GM19351 (cell line): ENCODE data around the gene SYCP2L.
"Not testable (repeated sequence)": the region's sequence is repeated elsewhere in the genome, so short reads cannot be mapped to it uniquely, and the experiment has no call there.

Source experiments
- ATAC-seq: cut with Tn5 transposase; IDR thresholded peaks from one replicate; pipeline ENCODE4 v1.9.1; 2021; ENCODE audit warnings: mild to moderate bottlenecking, moderate library complexity; ENCODE audit not compliant: unreplicated experiment

Gene SYCP2L

GRCh38 chr6:10951675-10952282 is 64.9 kb downstream of the SYCP2L start:
- peak; percentile 65 for ATAC-seq

GRCh38 chr6:10954590-10955010 is 67.7 kb downstream of the SYCP2L start:
- ATAC-seq = peak; percentile 92

- no peak for ATAC-seq
Observed at GRCh38 chr6:10956776-10957175, 69.9 kb downstream of the SYCP2L start.

- no peak for ATAC-seq
Observed at GRCh38 chr6:10957414-10957886, 70.6 kb downstream of the SYCP2L start.

- no peak for ATAC-seq
Observed at GRCh38 chr6:10960171-10960570, 73.3 kb downstream of the SYCP2L start.

- ATAC-seq = no peak
Observed at GRCh38 chr6:10961837-10962236, 75.0 kb downstream of the SYCP2L start.

- no peak for ATAC-seq
Observed at GRCh38 chr6:10962673-10963072, 75.8 kb downstream of the SYCP2L start.

GRCh38 chr6:10963113-10963512 is 76.3 kb downstream of the SYCP2L start:
- ATAC-seq = no peak

GRCh38 chr6:10964684-10965083 is 77.8 kb downstream of the SYCP2L start:
- ATAC-seq = peak; percentile 91

GRCh38 chr6:10968776-10969175 is 81.9 kb downstream of the SYCP2L start:
- no peak for ATAC-seq

- ATAC-seq = no peak
Observed at GRCh38 chr6:10970731-10971130, 83.9 kb downstream of the SYCP2L start.

- ATAC-seq = no peak
Observed at GRCh38 chr6:10972196-10972595, 85.3 kb downstream of the SYCP2L start.

GRCh38 chr6:10976571-10976970 is 89.7 kb downstream of the SYCP2L start:
- ATAC-seq = no peak

GRCh38 chr6:10977231-10977968 is 90.5 kb downstream of the SYCP2L start:
- no peak for ATAC-seq

GRCh38 chr6:10979603-10980002 is 92.8 kb downstream of the SYCP2L start:
- ATAC-seq = no peak

- ATAC-seq = no peak
Observed at GRCh38 chr6:10981409-10981808, 94.6 kb downstream of the SYCP2L start.

GRCh38 chr6:10984959-10985358 is 98.1 kb downstream of the SYCP2L start:
- not testable (repeated sequence) for ATAC-seq

- no peak for ATAC-seq
Observed at GRCh38 chr6:10989587-10989986, 102.7 kb downstream of the SYCP2L start.

GRCh38 chr6:10991115-10991514 is 104.3 kb downstream of the SYCP2L start:
- ATAC-seq = no peak

- ATAC-seq = no peak
Observed at GRCh38 chr6:10993896-10994295, 107.0 kb downstream of the SYCP2L start.

- ATAC-seq = no peak
Observed at GRCh38 chr6:10995114-10995707, 108.4 kb downstream of the SYCP2L start.

GRCh38 chr6:10999994-11000393 is 113.1 kb downstream of the SYCP2L start:
- ATAC-seq = no peak
